Natural killer cell (primary cell): Measurements from ENCODE around the gene SERPINA6. TPM values are rescaled to one million over a fixed set of nuclear protein-coding genes. Genes with fewer than 3 reads are reported as not detected.

ENCODE experiments used
- ATAC-seq, 3 donors: fragments of 150-1000 bp in 2 of 3; fragments of 200-7000 bp in 1 of 3; cut with Tn5 transposase; 1 replicate in 1 of 3; 2 replicates in 2 of 3; pipeline ENCODE4 v1.10.0; 2021; ENCODE audit warnings: mild to moderate bottlenecking in 2 of 3, moderate library complexity in 2 of 3
- DNase-seq, 2 donors: peaks; one replicate each; pipeline versions ENCODE4 v3.0.0 to v3.0.0-alpha.2; 2013 to 2021; ENCODE audit warnings: mixed read lengths in 1 of 2
- H3K27ac ChIP-seq: one replicate; pipeline ENCODE4 v1.5.1; 2013; ENCODE audit warnings: mild to moderate bottlenecking, low read length
- H3K27me3 ChIP-seq: one replicate; pipeline ENCODE4 v1.6.1; 2013; ENCODE audit warnings: low read length; ENCODE audit not compliant: control insufficient read depth, insufficient read depth
- H3K36me3 ChIP-seq: one replicate; pipeline ENCODE4 v1.6.1; 2013; ENCODE audit warnings: low read length; ENCODE audit not compliant: control insufficient read depth, insufficient read depth
- H3K4me1 ChIP-seq: one replicate; pipeline ENCODE4 v1.6.1; 2013; ENCODE audit warnings: low read length; ENCODE audit not compliant: control insufficient read depth, insufficient read depth
- H3K4me3 ChIP-seq: one replicate; pipeline ENCODE4 v1.5.1; 2013; ENCODE audit warnings: low read length
- H3K9me3 ChIP-seq: one replicate; pipeline ENCODE4 v1.6.1; 2013; ENCODE audit warnings: low read length; ENCODE audit not compliant: control insufficient read depth, insufficient read depth
- H3K27ac Mint-ChIP-seq, 2 donors: one replicate each; pipeline ENCODE4 v1.8.0; 2022; ENCODE audit warnings: mild to moderate bottlenecking in 2 of 2, mixed read lengths in 2 of 2, moderate library complexity in 1 of 2
- H3K27me3 Mint-ChIP-seq, 2 donors: one replicate each; pipeline ENCODE4 v1.8.0; 2022; ENCODE audit warnings: low read depth in 2 of 2, mixed read lengths in 2 of 2
- H3K36me3 Mint-ChIP-seq: one replicate; pipeline ENCODE4 v1.8.0; 2022; ENCODE audit warnings: mixed read lengths
- H3K4me1 Mint-ChIP-seq, 2 donors: one replicate each; pipeline ENCODE4 v1.8.0; 2022; ENCODE audit warnings: mixed read lengths in 2 of 2
- H3K4me3 Mint-ChIP-seq: one replicate; pipeline ENCODE4 v1.8.0; 2022; ENCODE audit warnings: mild to moderate bottlenecking, moderate library complexity, mixed read lengths
- H3K9me3 Mint-ChIP-seq, 2 donors: one replicate each; pipeline ENCODE4 v1.8.0; 2022; ENCODE audit warnings: mixed read lengths in 2 of 2
- WGBS: methylation state at CpG from one replicate; pipeline ENCODE4 v1.1.7; 2013; ENCODE audit warnings: missing lambda C conversion rate; ENCODE audit not compliant: insufficient coverage; 5-methylcytosine and 5-hydroxymethylcytosine counted together
- intact Hi-C: fragments of 100-400 bp; cut with micrococcal nuclease; formaldehyde crosslinking; loops from one replicate; pipeline ENCODE4 v1.14.2; 2022
- total RNA-seq, 4 donors: library from RNA; stranded (reverse); fragments of 120-200 nt in 1 of 4; gene quantifications; one replicate each; pipeline versions ENCODE4 v1.2.3 to v1.2.4, GENCODE V29; 2013 to 2022
- TF ChIP-seq, protein P1 (sequence below): fragments of 200-600 bp; IDR thresholded peaks from one replicate; pipeline ENCODE4 v1.8.0; 2022; ENCODE audit warnings: antibody characterized with exemption

Gene SERPINA6
- total RNA-seq, 3 donors from 2014 or later (not counting 1 experiment from before 2014, with no cell fraction given) = not detected

DNA sequence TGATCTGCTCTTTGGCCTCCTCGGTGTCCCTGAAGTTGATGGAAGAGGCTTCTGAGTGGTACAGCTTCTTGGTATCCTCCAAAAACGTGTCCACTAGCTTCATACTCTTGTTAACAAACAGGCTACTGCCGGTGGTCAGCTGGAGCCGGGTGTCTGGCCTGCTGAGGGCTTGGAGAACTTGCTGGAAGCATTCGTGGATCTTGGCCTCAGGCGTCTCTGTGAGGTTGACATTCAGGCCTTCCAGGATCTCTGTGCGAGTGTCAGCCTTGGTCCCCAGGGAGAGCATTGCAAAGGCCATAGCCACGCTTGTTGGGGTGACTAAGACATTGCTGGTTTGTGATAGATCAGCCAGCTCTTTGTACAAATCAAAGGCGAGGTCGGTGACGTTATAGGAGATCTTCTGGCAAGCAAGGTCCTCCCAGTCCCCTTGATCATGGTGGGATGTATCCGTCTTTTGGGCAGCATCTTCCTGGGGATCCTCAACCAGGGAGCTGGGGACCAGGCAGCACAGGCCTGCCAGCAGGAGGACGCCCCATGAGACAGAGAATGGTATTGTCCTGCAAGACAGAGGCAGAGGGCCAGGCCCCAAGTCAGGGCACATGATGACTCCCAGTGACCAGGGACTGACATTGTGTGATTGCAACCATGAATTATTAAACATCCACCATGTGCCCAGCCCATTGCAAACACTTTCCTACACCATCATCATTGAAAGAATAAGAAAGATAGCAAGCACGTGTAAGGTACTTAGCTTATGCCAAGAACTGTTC, 43.2 kb upstream of the SERPINA6 start, which contains the start of gene SERPINA2:
TSS of gene SERPINA2 (minus strand) at position 553 of the 770 bp plus-strand sequence.
- no peaks in the 10 kb centered on the region for H3K36me3 ChIP-seq
- TF ChIP-seq, protein P1, sequence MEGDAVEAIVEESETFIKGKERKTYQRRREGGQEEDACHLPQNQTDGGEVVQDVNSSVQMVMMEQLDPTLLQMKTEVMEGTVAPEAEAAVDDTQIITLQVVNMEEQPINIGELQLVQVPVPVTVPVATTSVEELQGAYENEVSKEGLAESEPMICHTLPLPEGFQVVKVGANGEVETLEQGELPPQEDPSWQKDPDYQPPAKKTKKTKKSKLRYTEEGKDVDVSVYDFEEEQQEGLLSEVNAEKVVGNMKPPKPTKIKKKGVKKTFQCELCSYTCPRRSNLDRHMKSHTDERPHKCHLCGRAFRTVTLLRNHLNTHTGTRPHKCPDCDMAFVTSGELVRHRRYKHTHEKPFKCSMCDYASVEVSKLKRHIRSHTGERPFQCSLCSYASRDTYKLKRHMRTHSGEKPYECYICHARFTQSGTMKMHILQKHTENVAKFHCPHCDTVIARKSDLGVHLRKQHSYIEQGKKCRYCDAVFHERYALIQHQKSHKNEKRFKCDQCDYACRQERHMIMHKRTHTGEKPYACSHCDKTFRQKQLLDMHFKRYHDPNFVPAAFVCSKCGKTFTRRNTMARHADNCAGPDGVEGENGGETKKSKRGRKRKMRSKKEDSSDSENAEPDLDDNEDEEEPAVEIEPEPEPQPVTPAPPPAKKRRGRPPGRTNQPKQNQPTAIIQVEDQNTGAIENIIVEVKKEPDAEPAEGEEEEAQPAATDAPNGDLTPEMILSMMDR = no peak
- intact Hi-C loops = no loop called here
- Mint-ChIP-seq H3K4me3 (no peak within 1 kb of the TSS), H3K27ac (no peak within 1 kb of the TSS), H3K9me3 (no peaks in the 10 kb centered on the region), H3K27me3 (peaks cover 0 to 4% of the 10 kb centered on the region in 2 donors), H3K4me1 (no peaks in the 10 kb centered on the region), H3K36me3 (no peaks in the 10 kb centered on the region)
- H3K9me3 ChIP-seq = no peaks in the 10 kb centered on the region
- no peaks in the 10 kb centered on the region for H3K4me1 ChIP-seq
- DNase-seq (no peak), ATAC-seq (no peak)
- no peaks in the 10 kb centered on the region for H3K27me3 ChIP-seq
- no peak within 1 kb of the TSS for H3K27ac ChIP-seq
- 80% methylated on average over 14 of the region's 14 CpGs for whole genome bisulfite sequencing
- H3K4me3 ChIP-seq = no peak within 1 kb of the TSS

DNA sequence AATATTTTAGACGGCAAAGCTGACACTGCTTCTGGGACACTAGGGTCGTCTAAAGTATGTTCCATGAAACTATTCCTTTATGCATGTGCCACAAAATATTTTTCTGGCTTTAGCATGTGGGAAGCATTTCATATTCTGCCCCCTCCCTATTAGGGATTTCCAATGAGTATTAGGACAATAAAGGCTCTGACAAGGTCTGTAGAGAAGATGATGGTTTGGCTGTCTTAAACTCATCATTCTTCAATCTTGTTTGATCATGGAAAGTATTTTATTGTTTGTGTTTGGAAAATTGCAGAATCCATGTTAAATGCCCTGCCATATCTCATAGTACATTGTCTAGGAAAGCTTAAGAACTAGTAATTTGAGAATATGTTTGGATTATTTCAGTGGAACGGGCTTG, 42.5 kb upstream of the SERPINA6 start:
- DNase-seq (no peak), ATAC-seq (no peak)
- no peaks in the 10 kb centered on the region for H3K9me3 ChIP-seq
- H3K36me3 Mint-ChIP-seq = no peaks in the 10 kb centered on the region
- H3K4me1 ChIP-seq = no peaks in the 10 kb centered on the region
- H3K36me3 ChIP-seq = no peaks in the 10 kb centered on the region
- H3K9me3 Mint-ChIP-seq = no peaks in the 10 kb centered on the region
- no peaks in the 10 kb centered on the region for H3K27me3 ChIP-seq
- TF ChIP-seq, protein P1 = no peak
- H3K4me3 Mint-ChIP-seq = no peak overlapping the region
- H3K4me1 Mint-ChIP-seq = no peaks in the 10 kb centered on the region
- no peak overlapping the region for H3K27ac Mint-ChIP-seq
- 79% methylated on average over 3 of the region's 3 CpGs for WGBS
- H3K27me3 Mint-ChIP-seq = peaks cover 0 to 4% of the 10 kb centered on the region in 2 donors
- H3K27ac ChIP-seq = no peak overlapping the region
- intact Hi-C loops = no loop called here
- no peak overlapping the region for H3K4me3 ChIP-seq

DNA sequence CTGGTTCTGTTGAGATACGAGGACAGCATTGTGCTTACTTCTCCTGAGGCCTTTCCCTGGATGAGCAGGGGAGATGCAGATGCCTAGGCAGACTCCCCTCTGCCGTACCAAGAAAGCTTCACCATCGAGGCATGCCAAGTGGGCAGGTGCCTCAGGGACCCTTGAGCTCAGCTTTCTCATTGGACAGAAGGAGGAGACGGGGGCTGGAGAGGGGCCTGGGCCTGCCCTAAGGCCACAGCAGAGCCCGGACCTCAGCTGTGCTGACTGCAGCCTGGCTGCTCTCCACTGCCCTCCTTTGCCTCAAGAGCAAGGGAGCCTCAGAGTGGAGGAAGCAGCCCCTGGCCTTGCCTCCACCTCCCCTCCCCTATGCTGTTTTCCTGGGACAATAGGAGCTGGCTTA, 41.8 kb upstream of the SERPINA6 start:
- Mint-ChIP-seq H3K4me1 (no peaks in the 10 kb centered on the region), H3K27ac (no peak overlapping the region), H3K9me3 (no peaks in the 10 kb centered on the region), H3K4me3 (no peak overlapping the region), H3K27me3 (peaks cover under 1 to 6% of the 10 kb centered on the region in 2 donors), H3K36me3 (no peaks in the 10 kb centered on the region)
- Histone ChIP-seq H3K27ac (no peak overlapping the region), H3K9me3 (no peaks in the 10 kb centered on the region), H3K4me1 (no peaks in the 10 kb centered on the region), H3K4me3 (no peak overlapping the region), H3K27me3 (no peaks in the 10 kb centered on the region), H3K36me3 (no peaks in the 10 kb centered on the region)
- TF ChIP-seq, protein P1 = no peak
- DNase-seq (no peak), ATAC-seq (no peak)
- intact Hi-C loops = no loop called here
- 67% methylated on average over 5 of the region's 5 CpGs for WGBS
